ENCODE measurements around the gene PADI2. TPM values are rescaled to one million over a fixed set of nuclear protein-coding genes. Genes with fewer than 3 reads are reported as not detected.
A peak's percentile ranks its signal among the peaks of the same experiment; 100 is the strongest.

Gene PADI2
- total RNA-seq, 1 donor: under 0.01 TPM

GRCh38 chr1:17094664-17095063 is 24.6 kb downstream of the PADI2 start:
- no peak for TF ChIP-seq CTCF (IDR thresholded peaks at IDR 0.05; ENCODE audit: extremely low read depth, low read depth, low read length)

GRCh38 chr1:17093822-17094393 is 25.3 kb downstream of the PADI2 start:
- Histone ChIP-seq H3K27me3 (ENCODE audit: insufficient read depth, low read length) (peaks cover 20% of the 10 kb centered on the region), H3K79me2 (ENCODE audit: insufficient read depth, low read length) (no peaks in the 10 kb centered on the region), H4K20me1 (ENCODE audit: insufficient read depth, low read length) (no peaks in the 10 kb centered on the region), H2AFZ (ENCODE audit: low read length) (no peak overlapping the region), H3K27ac (ENCODE audit: low read depth, low read length) (no peak overlapping the region), H3K4me3 (ENCODE audit: insufficient read depth, low read length) (no peak overlapping the region), H3K4me1 (ENCODE audit: insufficient read depth, low read length) (no peaks in the 10 kb centered on the region), H3K36me3 (ENCODE audit: insufficient read depth, low read length) (no peaks in the 10 kb centered on the region), H3K4me2 (ENCODE audit: insufficient read depth, low read length) (no peak overlapping the region), H3K9me3 (ENCODE audit: low read depth, low read length) (no peaks in the 10 kb centered on the region)
- TF ChIP-seq CTCF (IDR thresholded peaks at IDR 0.05; ENCODE audit: extremely low read depth, low read depth, low read length): no peak
- peak; percentile 21 for DNase-seq (ENCODE audit: insufficient read length, low spot score, missing footprints)

More at GRCh38 chr1:17094664-17095063, 24.6 kb downstream of the PADI2 start:
- H3K4me2 ChIP-seq (ENCODE audit: insufficient read depth, low read length): no peak overlapping the region
- peak; percentile 67 for DNase-seq (ENCODE audit: insufficient read length, low spot score, missing footprints)
- H3K79me2 ChIP-seq (ENCODE audit: insufficient read depth, low read length): no peaks in the 10 kb centered on the region
- no peaks in the 10 kb centered on the region for H3K4me1 ChIP-seq (ENCODE audit: insufficient read depth, low read length)
- H2AFZ ChIP-seq (ENCODE audit: low read length): no peak overlapping the region
- no peaks in the 10 kb centered on the region for H3K36me3 ChIP-seq (ENCODE audit: insufficient read depth, low read length)
- H3K9me3 ChIP-seq (ENCODE audit: low read depth, low read length): no peaks in the 10 kb centered on the region
- no peaks in the 10 kb centered on the region for H4K20me1 ChIP-seq (ENCODE audit: insufficient read depth, low read length)
- peaks cover 13% of the 10 kb centered on the region for H3K27me3 ChIP-seq (ENCODE audit: insufficient read depth, low read length)
- no peak overlapping the region for H3K27ac ChIP-seq (ENCODE audit: low read depth, low read length)
- H3K4me3 ChIP-seq (ENCODE audit: insufficient read depth, low read length): no peak overlapping the region

- no peak overlapping the region for H3K4me2 ChIP-seq (ENCODE audit: insufficient read depth, low read length)
- H3K9me3 ChIP-seq (ENCODE audit: low read depth, low read length): no peaks in the 10 kb centered on the region
- DNase-seq (ENCODE audit: insufficient read length, low spot score, missing footprints): no peak
- no peaks in the 10 kb centered on the region for H4K20me1 ChIP-seq (ENCODE audit: insufficient read depth, low read length)
- no peaks in the 10 kb centered on the region for H3K36me3 ChIP-seq (ENCODE audit: insufficient read depth, low read length)
- H3K4me1 ChIP-seq (ENCODE audit: insufficient read depth, low read length): no peaks in the 10 kb centered on the region
- H3K79me2 ChIP-seq (ENCODE audit: insufficient read depth, low read length): no peaks in the 10 kb centered on the region
- TF ChIP-seq CTCF (IDR thresholded peaks at IDR 0.05; ENCODE audit: extremely low read depth, low read depth, low read length): no peak
- H2AFZ ChIP-seq (ENCODE audit: low read length): no peak overlapping the region
- no peak overlapping the region for H3K27ac ChIP-seq (ENCODE audit: low read depth, low read length)
- peaks cover 10% of the 10 kb centered on the region for H3K27me3 ChIP-seq (ENCODE audit: insufficient read depth, low read length)
- no peak overlapping the region for H3K4me3 ChIP-seq (ENCODE audit: insufficient read depth, low read length)
Observed at GRCh38 chr1:17091252-17091651, 28.0 kb downstream of the PADI2 start.

- TF ChIP-seq CTCF (IDR thresholded peaks at IDR 0.05; ENCODE audit: extremely low read depth, low read depth, low read length): no peak
- no peak overlapping the region for H3K27ac ChIP-seq (ENCODE audit: low read depth, low read length)
Observed at GRCh38 chr1:17089506-17089905, 29.7 kb downstream of the PADI2 start.

More at GRCh38 chr1:17089506-17089905, 29.7 kb downstream of the PADI2 start:
- Histone ChIP-seq H2AFZ (ENCODE audit: low read length) (no peak overlapping the region), H3K4me3 (ENCODE audit: insufficient read depth, low read length) (no peak overlapping the region), H3K79me2 (ENCODE audit: insufficient read depth, low read length) (no peaks in the 10 kb centered on the region), H3K4me2 (ENCODE audit: insufficient read depth, low read length) (no peak overlapping the region), H4K20me1 (ENCODE audit: insufficient read depth, low read length) (no peaks in the 10 kb centered on the region), H3K4me1 (ENCODE audit: insufficient read depth, low read length) (no peaks in the 10 kb centered on the region), H3K9me3 (ENCODE audit: low read depth, low read length) (no peaks in the 10 kb centered on the region), H3K36me3 (ENCODE audit: insufficient read depth, low read length) (no peaks in the 10 kb centered on the region), H3K27me3 (ENCODE audit: insufficient read depth, low read length) (peaks cover 12% of the 10 kb centered on the region)
- peak; percentile 50 for DNase-seq (ENCODE audit: insufficient read length, low spot score, missing footprints)

Data from osteoblast (primary cell).